D721Med (cell line): ENCODE results near the gene UBA3.

Experiments used
- DNase-seq: peaks from one replicate; pipeline ENCODE4 v3.0.0; 2011; ENCODE audit warnings: low spot score; ENCODE audit not compliant: insufficient read length
- FAIRE-seq: peaks from 2 replicates; lab custom pipeline; 2011; peaks lifted over from hg19 to GRCh38; lab: Jason Lieb, UNC
- CTCF ChIP-seq: IDR thresholded peaks from 2 replicates; pipeline ENCODE4 v1.5.1; 2012; ENCODE audit warnings: mild to moderate bottlenecking, control low read depth; ENCODE audit not compliant: insufficient read depth; ENCODE audit errors: missing control alignments

The UBA3 gene

GRCh38 chr3:69052472-69052898 is 27.7 kb downstream of the UBA3 start:
- no peak for TF ChIP-seq CTCF
- FAIRE-seq, result no peak
- no peak for DNase-seq

GRCh38 chr3:69051756-69052471 is 28.3 kb downstream of the UBA3 start, which contains the start of gene TMF1:
Gene TMF1 (minus strand): TSS chr3:69052333. CDS start chr3:69052086, 247 bp downstream.
- TF ChIP-seq CTCF, result no peak
- FAIRE-seq, result peak; percentile 95
- DNase-seq, result peak; percentile 39

GRCh38 chr3:69048990-69049389 is 31.2 kb downstream of the UBA3 start:
- FAIRE-seq, result no peak
- DNase-seq, result no peak
- no peak for TF ChIP-seq CTCF

GRCh38 chr3:69044608-69045007 is 35.6 kb downstream of the UBA3 start:
- no peak for TF ChIP-seq CTCF
- DNase-seq (no peak), FAIRE-seq (no peak)

- no peak for TF ChIP-seq CTCF
- no peak for FAIRE-seq
- no peak for DNase-seq
These were observed 46.7 kb downstream of the UBA3 start for GRCh38 chr3:69033470-69033869.

- no peak for DNase-seq
- no peak for TF ChIP-seq CTCF
- FAIRE-seq, result no peak
These were observed 47.4 kb downstream of the UBA3 start for GRCh38 chr3:69032737-69033136.

- no peak for TF ChIP-seq CTCF
- FAIRE-seq, result no peak
These were observed 48.0 kb downstream of the UBA3 start for GRCh38 chr3:69032142-69032541.

More at GRCh38 chr3:69032142-69032541, 48.0 kb downstream of the UBA3 start:
- no peak for DNase-seq
